Fibroblast of lung (primary cell): Measurements from ENCODE around the gene CLDN9. TPM values are rescaled to one million over a fixed set of nuclear protein-coding genes. Genes with fewer than 3 reads are reported as not detected.

ENCODE experiments used
- DNase-seq, 2 donors: peaks; one replicate each; pipeline versions ENCODE4 v3.0.0 to v3.0.0-alpha.2; 2010; ENCODE audit warnings: low read depth in 2 of 2
- H2AFZ ChIP-seq: 2 replicates; pipeline ENCODE4 v1.5.1; 2012; ENCODE audit warnings: low read length, control low read depth, inconsistent platforms
- H3K27ac ChIP-seq: 2 replicates; pipeline ENCODE4 v1.5.1; 2011; ENCODE audit warnings: low read length, control low read depth; ENCODE audit not compliant: insufficient read depth
- H3K27me3 ChIP-seq: 2 replicates; pipeline ENCODE4 v1.5.1; 2011; ENCODE audit warnings: mild to moderate bottlenecking, low read length; ENCODE audit not compliant: control insufficient read depth, insufficient read depth
- H3K36me3 ChIP-seq: 2 replicates; pipeline ENCODE4 v1.5.1; 2011; ENCODE audit warnings: low read length; ENCODE audit not compliant: control insufficient read depth, insufficient read depth
- H3K4me1 ChIP-seq: 2 replicates; pipeline ENCODE4 v1.5.1; 2011; ENCODE audit warnings: low read length; ENCODE audit not compliant: control insufficient read depth, insufficient read depth; ENCODE audit errors: extremely low read depth
- H3K4me2 ChIP-seq: 2 replicates; pipeline ENCODE4 v1.5.1; 2011; ENCODE audit warnings: low read length, control low read depth; ENCODE audit not compliant: insufficient read depth; ENCODE audit errors: extremely low read depth
- H3K4me3 ChIP-seq, 4 experiments: fragments of 200-600 bp in 1 of 4; sonication (generic) in 1 of 4; replicated peaks in 1 of 4; 2 replicates each; pipeline ENCODE4 v1.5.1; 2011 to 2016; ENCODE audit warnings: low read length in 4 of 4, low read depth in 3 of 4, mild to moderate bottlenecking in 3 of 4, control low read depth in 2 of 4, inconsistent platforms in 1 of 4, mixed read lengths in 1 of 4; ENCODE audit not compliant: insufficient read depth in 1 of 4; ENCODE audit errors: control extremely low read depth in 1 of 4
- H3K79me2 ChIP-seq: 2 replicates; pipeline ENCODE4 v1.5.1; 2012; ENCODE audit warnings: mild to moderate bottlenecking, low read length, inconsistent platforms; ENCODE audit not compliant: control insufficient read depth, insufficient read depth
- H3K9ac ChIP-seq: 2 replicates; pipeline ENCODE4 v1.5.1; 2011; ENCODE audit warnings: mild to moderate bottlenecking, low read length, control low read depth; ENCODE audit not compliant: insufficient read depth
- H3K9me3 ChIP-seq: 2 replicates; pipeline ENCODE4 v1.5.1; 2012; ENCODE audit warnings: low read depth, low read length; ENCODE audit not compliant: control insufficient read depth, insufficient read depth
- H4K20me1 ChIP-seq: 2 replicates; pipeline ENCODE4 v1.5.1; 2011; ENCODE audit warnings: low read length; ENCODE audit not compliant: control insufficient read depth, insufficient read depth; ENCODE audit errors: extremely low read depth
- EZH2 ChIP-seq: IDR thresholded peaks from 2 replicates; pipeline ENCODE4 v1.5.1; 2012; ENCODE audit warnings: low read length, control low read depth, mild to moderate bottlenecking; ENCODE audit errors: missing control alignments
- polyA plus RNA-seq, 2 donors: library from polyadenylated mRNA; depleted of rRNA in 1 of 2; stranded (reverse) in 1 of 2; unstranded in 1 of 2; fragments of >200 nt; gene quantifications; 2 replicates each; pipeline ENCODE4 v1.2.1, GENCODE V29; 2011 to 2012; ENCODE audit warnings: missing spikeins in 1 of 2
- total RNA-seq: library from RNA; depleted of rRNA; stranded (reverse); fragments of >200 nt; gene quantifications from 2 replicates; pipeline ENCODE4 v1.2.1, GENCODE V29; 2014
- TF ChIP-seq, protein P1 (sequence below), 2 donors: IDR thresholded peaks in 1 of 2; conservative IDR thresholded peaks in 1 of 2; 1 replicate in 1 of 2; 2 replicates in 1 of 2; pipeline ENCODE4 v1.5.1; 2011 to 2012; ENCODE audit warnings: low read length in 2 of 2, control low read depth in 1 of 2, inconsistent platforms in 1 of 2, low read depth in 1 of 2, mild to moderate bottlenecking in 1 of 2

CLDN9 gene
- total and polyA plus RNA-seq, 2 donors (not counting 1 experiment from before 2014, with no cell fraction given) = not detected

DNA sequence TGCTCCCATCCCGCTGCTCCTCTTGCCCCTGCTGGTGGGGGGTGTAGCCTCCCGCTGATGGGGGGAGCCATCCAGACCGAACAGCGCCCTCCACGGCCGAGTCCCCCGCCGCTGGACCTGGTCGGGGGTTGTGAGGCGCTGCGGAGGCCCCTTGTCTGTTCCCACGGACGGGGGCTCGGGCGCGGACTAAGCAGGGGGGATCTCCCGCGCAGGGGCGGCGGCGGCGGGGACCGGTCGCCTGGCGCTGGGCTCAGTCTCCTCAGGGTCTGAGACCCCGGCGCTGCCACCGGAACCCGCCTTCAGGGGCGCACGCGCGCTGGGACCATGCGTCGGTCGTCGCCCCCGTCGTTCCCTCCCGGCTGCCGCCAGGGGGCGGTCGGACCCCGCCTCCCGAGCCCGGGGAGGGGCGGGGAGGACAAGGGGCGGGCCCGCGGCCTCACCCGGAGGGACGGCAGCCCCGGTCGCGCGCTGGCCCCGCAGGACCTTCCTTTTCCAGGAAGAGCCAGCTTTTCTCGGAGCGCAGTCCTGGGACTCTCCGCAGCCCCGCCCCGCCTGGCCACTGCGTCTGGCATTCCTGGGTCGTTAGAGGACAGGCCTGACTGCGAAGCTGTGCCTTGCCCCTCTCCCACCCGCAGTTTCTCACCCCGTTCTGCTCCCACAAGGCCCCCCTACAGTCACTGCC lies 46.5 kb downstream of the CLDN9 start:
- Histone ChIP-seq H3K4me1 (no peaks in the 10 kb centered on the region), H4K20me1 (no peaks in the 10 kb centered on the region), H3K36me3 (no peaks in the 10 kb centered on the region), H3K27ac (peak overlapping the region; percentile 43), H3K4me3 (peak overlapping the region; percentile 54 to 87 (median 79)), H2AFZ (peak overlapping the region; percentile 80), H3K79me2 (no peaks in the 10 kb centered on the region), H3K4me2 (peak overlapping the region; percentile 96), H3K27me3 (no peaks in the 10 kb centered on the region), H3K9ac (peak overlapping the region; percentile 69), H3K9me3 (no peaks in the 10 kb centered on the region)
- DNase-seq = peak; percentile 75 to 79
- TF ChIP-seq, protein P1, sequence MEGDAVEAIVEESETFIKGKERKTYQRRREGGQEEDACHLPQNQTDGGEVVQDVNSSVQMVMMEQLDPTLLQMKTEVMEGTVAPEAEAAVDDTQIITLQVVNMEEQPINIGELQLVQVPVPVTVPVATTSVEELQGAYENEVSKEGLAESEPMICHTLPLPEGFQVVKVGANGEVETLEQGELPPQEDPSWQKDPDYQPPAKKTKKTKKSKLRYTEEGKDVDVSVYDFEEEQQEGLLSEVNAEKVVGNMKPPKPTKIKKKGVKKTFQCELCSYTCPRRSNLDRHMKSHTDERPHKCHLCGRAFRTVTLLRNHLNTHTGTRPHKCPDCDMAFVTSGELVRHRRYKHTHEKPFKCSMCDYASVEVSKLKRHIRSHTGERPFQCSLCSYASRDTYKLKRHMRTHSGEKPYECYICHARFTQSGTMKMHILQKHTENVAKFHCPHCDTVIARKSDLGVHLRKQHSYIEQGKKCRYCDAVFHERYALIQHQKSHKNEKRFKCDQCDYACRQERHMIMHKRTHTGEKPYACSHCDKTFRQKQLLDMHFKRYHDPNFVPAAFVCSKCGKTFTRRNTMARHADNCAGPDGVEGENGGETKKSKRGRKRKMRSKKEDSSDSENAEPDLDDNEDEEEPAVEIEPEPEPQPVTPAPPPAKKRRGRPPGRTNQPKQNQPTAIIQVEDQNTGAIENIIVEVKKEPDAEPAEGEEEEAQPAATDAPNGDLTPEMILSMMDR (conservative IDR thresholded peaks at IDR 0.05 in 1 of 2, IDR thresholded peaks at IDR 0.05 in 1 of 2; ENCODE audit: low read depth in 1 of 2, low read length in 2 of 2) = peak; percentile 29 to 69
- no peak for TF ChIP-seq EZH2

DNA sequence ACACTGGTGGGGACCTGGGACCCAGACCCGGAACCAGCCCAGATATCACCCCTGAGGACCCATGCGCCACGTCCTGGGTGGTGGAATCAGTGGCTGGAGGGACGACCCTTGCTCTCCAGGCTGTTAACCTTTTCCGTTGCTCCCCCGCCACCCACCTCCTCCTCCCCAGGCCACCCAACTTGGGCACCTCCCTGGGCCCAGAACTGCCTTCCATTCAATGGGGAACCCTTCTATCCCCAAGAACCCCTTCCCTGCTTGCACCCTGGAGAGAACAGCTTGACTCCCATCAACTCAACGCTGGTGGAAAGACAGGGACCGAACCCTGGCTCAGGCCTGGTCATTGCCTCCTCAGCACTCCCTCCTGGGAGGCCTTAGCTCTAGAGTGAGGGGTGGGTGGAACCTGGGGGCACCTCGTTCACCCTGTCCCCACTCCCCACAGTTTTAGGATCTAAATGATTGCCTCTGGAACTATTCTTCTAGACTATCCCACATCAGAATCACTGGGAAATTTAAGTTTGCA lies 47.1 kb downstream of the CLDN9 start:
- Histone ChIP-seq H3K27ac (peak overlapping the region; percentile 21), H3K4me2 (peak overlapping the region; percentile 77), H3K9ac (no peak overlapping the region), H4K20me1 (no peaks in the 10 kb centered on the region), H3K9me3 (no peaks in the 10 kb centered on the region), H3K36me3 (no peaks in the 10 kb centered on the region), H3K27me3 (no peaks in the 10 kb centered on the region), H3K4me1 (no peaks in the 10 kb centered on the region), H3K4me3 (peak overlapping the region in 3 of 4 experiments; percentile 28 to 80 (median 41)), H3K79me2 (no peaks in the 10 kb centered on the region), H2AFZ (peak overlapping the region; percentile 80)
- DNase-seq = no peak
- no peak for TF ChIP-seq EZH2
- TF ChIP-seq, protein P1 (conservative IDR thresholded peaks at IDR 0.05 in 1 of 2, IDR thresholded peaks at IDR 0.05 in 1 of 2; ENCODE audit: low read depth in 1 of 2, low read length in 2 of 2) = no peak

DNA sequence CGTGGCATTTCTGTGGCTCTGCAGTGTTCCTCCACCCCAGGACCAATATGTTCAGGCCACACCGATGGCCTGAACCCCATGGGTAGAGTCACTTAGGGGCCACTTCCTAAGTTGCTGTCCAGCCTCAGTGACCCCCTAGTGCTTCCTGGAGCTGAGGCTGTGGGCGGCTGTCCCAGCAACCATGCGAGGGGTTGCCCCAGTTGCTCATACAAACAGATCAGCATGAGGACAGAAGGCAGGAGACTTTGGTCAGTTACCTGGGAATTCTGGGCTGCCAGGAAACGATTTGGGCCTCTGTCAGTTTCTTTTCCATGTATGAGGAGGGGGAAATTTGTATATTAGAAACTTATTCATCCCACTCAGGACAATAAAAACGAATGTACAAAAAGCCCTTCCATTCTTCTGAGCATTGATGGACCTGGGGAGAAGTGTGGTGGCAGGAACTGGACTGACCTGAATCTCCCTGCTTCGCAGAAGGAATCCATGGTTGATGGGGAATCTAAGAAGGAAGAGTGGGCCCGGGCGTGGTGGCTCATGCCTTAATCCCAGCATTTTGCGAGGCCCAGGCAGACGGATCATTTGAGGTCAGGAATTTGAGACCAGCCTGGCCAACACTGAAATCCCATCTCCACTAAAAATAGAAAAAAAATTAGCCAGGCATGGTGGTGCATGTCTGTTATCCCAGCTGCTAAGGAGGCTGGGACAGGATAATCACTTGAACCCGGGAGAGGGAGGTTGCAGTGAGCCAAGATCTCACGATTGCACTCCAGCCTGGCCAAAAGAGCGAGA lies 47.8 kb downstream of the CLDN9 start:
- no peak for DNase-seq
- Histone ChIP-seq H3K4me3 (no peak overlapping the region), H4K20me1 (no peaks in the 10 kb centered on the region), H3K9me3 (no peaks in the 10 kb centered on the region), H3K27me3 (no peaks in the 10 kb centered on the region), H2AFZ (no peak overlapping the region), H3K27ac (no peak overlapping the region), H3K36me3 (no peaks in the 10 kb centered on the region), H3K79me2 (no peaks in the 10 kb centered on the region), H3K4me1 (peaks cover 3% of the 10 kb centered on the region), H3K4me2 (no peak overlapping the region), H3K9ac (no peak overlapping the region)
- no peak for TF ChIP-seq EZH2
- TF ChIP-seq, protein P1 (conservative IDR thresholded peaks at IDR 0.05 in 1 of 2, IDR thresholded peaks at IDR 0.05 in 1 of 2; ENCODE audit: low read depth in 1 of 2, low read length in 2 of 2) = no peak
